ENCODE measurements around the gene CCDC57.

The CCDC57 gene

DNA sequence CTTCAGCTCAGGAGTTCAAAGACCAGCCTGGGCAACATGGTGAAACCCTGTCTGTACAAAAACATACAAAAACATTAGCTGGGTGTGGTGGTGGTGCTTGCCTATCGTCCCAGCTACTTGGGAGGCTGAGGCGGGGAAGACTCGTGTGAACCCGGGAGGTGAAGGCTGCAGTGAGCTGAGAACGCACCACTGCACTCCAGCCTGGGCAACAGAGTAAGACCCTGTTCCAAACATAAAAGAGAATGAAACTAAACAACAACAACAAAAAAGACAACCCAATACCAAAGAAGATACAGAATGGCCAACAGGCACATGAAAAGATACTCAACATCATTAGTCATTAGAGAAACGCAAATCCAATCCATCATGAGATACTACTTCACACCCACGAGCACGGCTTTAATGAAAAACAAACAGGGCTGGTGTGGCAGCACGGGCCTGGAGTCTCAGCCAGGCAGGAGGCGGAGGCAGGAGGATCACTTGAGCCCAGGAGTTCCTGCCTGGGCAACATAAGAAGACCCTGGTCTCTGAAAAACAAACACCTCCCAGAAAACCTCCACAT, 8.8 kb upstream of the CCDC57 start:
- H3K4me3 ChIP-seq (ENCODE audit: low read depth in 1 of 2, low read length in 2 of 2): no peak overlapping the region
- H3K36me3 ChIP-seq (ENCODE audit: control insufficient read depth in 1 of 2, insufficient read depth in 2 of 2, low read length in 2 of 2): no peaks in the 10 kb centered on the region
- H3K9ac ChIP-seq (ENCODE audit: low read depth in 1 of 2, low read length in 2 of 2): no peak overlapping the region
- no peaks in the 10 kb centered on the region for H3K27me3 ChIP-seq (ENCODE audit: control insufficient read depth in 1 of 2, insufficient read depth in 2 of 2, low read length in 2 of 2)
- no peaks in the 10 kb centered on the region for H3K9me3 ChIP-seq (ENCODE audit: control insufficient read depth in 1 of 2, low read length in 2 of 2)
- H3K4me1 ChIP-seq (ENCODE audit: control insufficient read depth in 1 of 2, insufficient read depth in 2 of 2, low read length in 2 of 2): peaks cover 11 to 12% of the 10 kb centered on the region in 2 donors
- H3K27ac ChIP-seq (ENCODE audit: low read depth, low read length): no peak overlapping the region

- Histone ChIP-seq H3K4me1 (ENCODE audit: control insufficient read depth in 1 of 2, insufficient read depth in 2 of 2, low read length in 2 of 2) (peaks cover 20 to 22% of the 10 kb centered on the region in 2 donors), H3K27ac (ENCODE audit: low read depth, low read length) (no peak overlapping the region), H3K9me3 (ENCODE audit: control insufficient read depth in 1 of 2, low read length in 2 of 2) (no peaks in the 10 kb centered on the region), H3K4me3 (ENCODE audit: low read depth in 1 of 2, low read length in 2 of 2) (no peak overlapping the region), H3K9ac (ENCODE audit: low read depth in 1 of 2, low read length in 2 of 2) (no peak overlapping the region), H3K27me3 (ENCODE audit: control insufficient read depth in 1 of 2, insufficient read depth in 2 of 2, low read length in 2 of 2) (no peaks in the 10 kb centered on the region), H3K36me3 (ENCODE audit: control insufficient read depth in 1 of 2, insufficient read depth in 2 of 2, low read length in 2 of 2) (no peaks in the 10 kb centered on the region)
Observed at GRCh38 chr17:82219753-82220709, 7.4 kb upstream of the CCDC57 start.

GRCh38 chr17:82219083-82219482, 6.4 kb upstream of the CCDC57 start:
- no peak overlapping the region for H3K9ac ChIP-seq (ENCODE audit: low read depth in 1 of 2, low read length in 2 of 2)
- no peak overlapping the region for H3K4me3 ChIP-seq (ENCODE audit: low read depth in 1 of 2, low read length in 2 of 2)
- H3K9me3 ChIP-seq (ENCODE audit: control insufficient read depth in 1 of 2, low read length in 2 of 2): no peaks in the 10 kb centered on the region
- H3K27me3 ChIP-seq (ENCODE audit: control insufficient read depth in 1 of 2, insufficient read depth in 2 of 2, low read length in 2 of 2): no peaks in the 10 kb centered on the region
- peaks cover 20 to 23% of the 10 kb centered on the region in 2 donors for H3K4me1 ChIP-seq (ENCODE audit: control insufficient read depth in 1 of 2, insufficient read depth in 2 of 2, low read length in 2 of 2)
- H3K27ac ChIP-seq (ENCODE audit: low read depth, low read length): no peak overlapping the region
- no peaks in the 10 kb centered on the region for H3K36me3 ChIP-seq (ENCODE audit: control insufficient read depth in 1 of 2, insufficient read depth in 2 of 2, low read length in 2 of 2)

DNA sequence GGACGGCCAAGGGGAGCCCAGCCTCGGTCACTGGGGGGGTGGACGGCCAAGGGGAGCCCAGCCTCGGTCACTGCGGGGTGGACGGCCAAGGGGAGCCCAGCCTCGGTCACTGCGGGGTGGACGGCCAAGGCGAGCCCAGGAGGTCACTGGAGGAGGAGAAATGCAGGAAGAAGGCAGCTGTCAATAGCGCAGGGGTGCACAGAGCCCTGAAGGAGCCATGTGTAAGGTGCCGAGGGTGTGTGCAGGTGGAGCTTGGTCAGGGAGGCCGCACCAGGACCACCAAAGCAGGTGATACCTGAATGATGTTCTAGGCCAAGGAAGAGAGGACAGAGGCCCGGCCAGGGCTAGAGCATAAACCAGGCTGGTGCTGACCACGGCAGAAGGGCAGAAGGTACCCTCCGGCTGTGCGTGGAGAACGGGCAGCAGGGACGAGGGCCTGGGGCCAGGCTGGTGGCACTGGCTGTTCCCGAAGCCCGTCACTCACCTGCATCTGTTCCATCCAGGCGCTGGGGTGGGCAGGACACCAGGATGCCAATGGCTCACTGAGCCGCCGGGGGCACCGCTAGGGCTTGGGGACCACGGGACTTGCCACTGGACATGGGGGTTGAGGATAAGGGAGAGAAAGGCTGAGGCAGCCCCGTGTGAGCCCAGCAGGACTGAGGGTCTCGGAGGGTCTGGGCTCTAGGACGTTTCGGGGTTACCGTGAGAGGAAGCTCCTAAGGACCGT, 5.9 kb upstream of the CCDC57 start:
- no peaks in the 10 kb centered on the region for H3K36me3 ChIP-seq (ENCODE audit: control insufficient read depth in 1 of 2, insufficient read depth in 2 of 2, low read length in 2 of 2)
- no peaks in the 10 kb centered on the region for H3K27me3 ChIP-seq (ENCODE audit: control insufficient read depth in 1 of 2, insufficient read depth in 2 of 2, low read length in 2 of 2)
- no peak overlapping the region for H3K9ac ChIP-seq (ENCODE audit: low read depth in 1 of 2, low read length in 2 of 2)
- H3K4me3 ChIP-seq (ENCODE audit: low read depth in 1 of 2, low read length in 2 of 2): no peak overlapping the region
- peaks cover 21 to 25% of the 10 kb centered on the region in 2 donors for H3K4me1 ChIP-seq (ENCODE audit: control insufficient read depth in 1 of 2, insufficient read depth in 2 of 2, low read length in 2 of 2)
- H3K9me3 ChIP-seq (ENCODE audit: control insufficient read depth in 1 of 2, low read length in 2 of 2): no peaks in the 10 kb centered on the region
- H3K27ac ChIP-seq (ENCODE audit: low read depth, low read length): no peak overlapping the region

- H3K4me3 ChIP-seq (ENCODE audit: low read depth in 1 of 2, low read length in 2 of 2): no peak overlapping the region
Observed at GRCh38 chr17:82217530-82218204, 5.0 kb upstream of the CCDC57 start.

DNA sequence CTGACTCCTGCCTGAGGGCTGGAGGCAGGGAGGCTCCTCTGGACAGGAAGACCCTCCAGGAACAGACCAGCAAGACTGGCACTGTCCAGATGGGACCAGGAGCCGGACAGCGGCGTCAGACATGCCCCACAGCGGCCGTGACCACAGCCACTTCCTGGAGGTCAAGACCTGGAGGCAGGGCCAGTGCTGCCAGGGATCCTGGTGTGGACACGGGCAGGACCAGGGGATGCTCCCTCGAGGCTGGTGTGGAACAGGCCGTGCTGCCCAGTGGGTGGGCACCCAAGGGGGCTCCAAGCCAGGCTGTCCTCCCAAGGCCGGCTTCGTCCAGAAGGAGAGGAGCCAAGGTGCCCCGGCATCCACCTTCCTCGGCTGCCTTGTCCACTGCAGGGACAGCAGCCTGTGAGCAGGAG, 4.5 kb upstream of the CCDC57 start:
- peak overlapping the region; percentile 38 to 54 for H3K9ac ChIP-seq (ENCODE audit: low read depth in 1 of 2, low read length in 2 of 2)
- peaks cover 24 to 28% of the 10 kb centered on the region in 2 donors for H3K4me1 ChIP-seq (ENCODE audit: control insufficient read depth in 1 of 2, insufficient read depth in 2 of 2, low read length in 2 of 2)
- no peaks in the 10 kb centered on the region for H3K9me3 ChIP-seq (ENCODE audit: control insufficient read depth in 1 of 2, low read length in 2 of 2)
- H3K36me3 ChIP-seq (ENCODE audit: control insufficient read depth in 1 of 2, insufficient read depth in 2 of 2, low read length in 2 of 2): no peaks in the 10 kb centered on the region
- H3K27ac ChIP-seq (ENCODE audit: low read depth, low read length): peak overlapping the region; percentile 91
- no peak overlapping the region for H3K4me3 ChIP-seq (ENCODE audit: low read depth in 1 of 2, low read length in 2 of 2)
- H3K27me3 ChIP-seq (ENCODE audit: control insufficient read depth in 1 of 2, insufficient read depth in 2 of 2, low read length in 2 of 2): no peaks in the 10 kb centered on the region

More at GRCh38 chr17:82217530-82218204, 5.0 kb upstream of the CCDC57 start:
- H3K4me1 ChIP-seq (ENCODE audit: control insufficient read depth in 1 of 2, insufficient read depth in 2 of 2, low read length in 2 of 2): peaks cover 24 to 28% of the 10 kb centered on the region in 2 donors
- peak overlapping the region in 1 of 2 donors; percentile 54 for H3K9ac ChIP-seq (ENCODE audit: low read depth in 1 of 2, low read length in 2 of 2)
- no peaks in the 10 kb centered on the region for H3K36me3 ChIP-seq (ENCODE audit: control insufficient read depth in 1 of 2, insufficient read depth in 2 of 2, low read length in 2 of 2)
- H3K27me3 ChIP-seq (ENCODE audit: control insufficient read depth in 1 of 2, insufficient read depth in 2 of 2, low read length in 2 of 2): no peaks in the 10 kb centered on the region
- peak overlapping the region; percentile 91 for H3K27ac ChIP-seq (ENCODE audit: low read depth, low read length)
- H3K9me3 ChIP-seq (ENCODE audit: control insufficient read depth in 1 of 2, low read length in 2 of 2): no peaks in the 10 kb centered on the region

DNA sequence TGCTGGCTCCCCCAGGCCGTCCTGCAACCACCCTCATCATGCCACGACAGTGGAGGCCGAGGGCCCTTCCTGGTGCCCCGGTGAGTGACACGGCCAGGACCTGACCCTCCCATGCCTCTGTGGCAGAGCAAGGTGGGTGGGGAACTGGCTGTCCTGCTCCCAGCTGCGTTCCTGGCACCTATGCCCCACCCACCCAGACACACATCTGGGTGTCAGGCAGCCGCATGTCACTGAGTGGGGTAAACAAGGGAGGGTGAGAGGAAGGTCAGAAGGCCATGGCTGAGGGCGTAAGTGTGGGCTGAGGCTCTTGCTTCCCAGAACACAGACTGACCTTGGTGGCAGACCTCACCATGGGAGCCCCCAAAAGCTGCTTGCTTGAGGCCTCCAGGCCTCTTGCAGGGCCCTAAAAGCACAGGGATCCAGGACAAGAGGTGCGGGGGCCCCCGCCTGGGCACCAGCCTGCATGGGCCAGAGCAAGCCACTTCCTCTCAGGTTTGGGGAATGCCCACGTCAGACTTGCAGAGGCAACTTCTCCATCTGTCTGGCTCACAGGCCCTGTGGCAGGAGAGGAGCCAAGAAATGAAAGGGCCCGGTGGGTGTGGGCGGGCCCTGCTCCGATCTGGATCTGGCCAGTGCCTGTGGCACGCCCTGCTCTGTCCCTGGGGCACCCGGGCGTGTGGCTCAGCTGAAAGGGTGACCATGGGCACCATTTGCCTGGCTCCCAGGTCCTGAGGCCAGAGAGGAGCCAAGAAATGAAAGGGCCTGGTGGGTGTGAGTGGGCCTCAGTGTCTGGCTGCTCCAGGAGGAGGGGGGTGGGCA, 3.9 kb upstream of the CCDC57 start:
- Histone ChIP-seq H3K27ac (ENCODE audit: low read depth, low read length) (peak overlapping the region; percentile 91), H3K9me3 (ENCODE audit: control insufficient read depth in 1 of 2, low read length in 2 of 2) (no peaks in the 10 kb centered on the region), H3K4me1 (ENCODE audit: control insufficient read depth in 1 of 2, insufficient read depth in 2 of 2, low read length in 2 of 2) (peaks cover 29 to 34% of the 10 kb centered on the region in 2 donors), H3K27me3 (ENCODE audit: control insufficient read depth in 1 of 2, insufficient read depth in 2 of 2, low read length in 2 of 2) (no peaks in the 10 kb centered on the region), H3K9ac (ENCODE audit: low read depth in 1 of 2, low read length in 2 of 2) (peak overlapping the region; percentile 38 to 54), H3K36me3 (ENCODE audit: control insufficient read depth in 1 of 2, insufficient read depth in 2 of 2, low read length in 2 of 2) (no peaks in the 10 kb centered on the region), H3K4me3 (ENCODE audit: low read depth in 1 of 2, low read length in 2 of 2) (no peak overlapping the region)

- peak overlapping the region; percentile 18 to 54 for H3K9ac ChIP-seq (ENCODE audit: low read depth in 1 of 2, low read length in 2 of 2)
- no peak overlapping the region for H3K4me3 ChIP-seq (ENCODE audit: low read depth in 1 of 2, low read length in 2 of 2)
Observed at GRCh38 chr17:82215972-82216300, 3.3 kb upstream of the CCDC57 start.

More at GRCh38 chr17:82215972-82216300, 3.3 kb upstream of the CCDC57 start:
- Histone ChIP-seq H3K27ac (ENCODE audit: low read depth, low read length) (peak overlapping the region; percentile 91), H3K27me3 (ENCODE audit: control insufficient read depth in 1 of 2, insufficient read depth in 2 of 2, low read length in 2 of 2) (no peaks in the 10 kb centered on the region), H3K4me1 (ENCODE audit: control insufficient read depth in 1 of 2, insufficient read depth in 2 of 2, low read length in 2 of 2) (peaks cover 30 to 38% of the 10 kb centered on the region in 2 donors), H3K36me3 (ENCODE audit: control insufficient read depth in 1 of 2, insufficient read depth in 2 of 2, low read length in 2 of 2) (no peaks in the 10 kb centered on the region), H3K9me3 (ENCODE audit: control insufficient read depth in 1 of 2, low read length in 2 of 2) (no peaks in the 10 kb centered on the region)

Data from duodenal mucosa (tissue), 2 donors.